Liver (tissue), 9 donors: ENCODE results near the gene HEXIM1. TPM values are rescaled to one million over a fixed set of nuclear protein-coding genes. Genes with fewer than 3 reads are reported as not detected.

Experiments used
- DNase-seq: peaks from one replicate; pipeline ENCODE4 v3.0.0-alpha.2; 2017; ENCODE audit warnings: low spot score
- H3K27ac ChIP-seq, 2 donors: one replicate each; pipeline ENCODE4 v1.7.0; 2013; ENCODE audit warnings: inconsistent platforms in 2 of 2, low read length in 2 of 2, control low read depth in 1 of 2, low read depth in 1 of 2, mild to moderate bottlenecking in 1 of 2
- H3K27me3 ChIP-seq, 4 donors: one replicate each; pipeline versions ENCODE4 v1.6.1 to v1.7.0; 2013; ENCODE audit warnings: low read length in 3 of 4, inconsistent platforms in 1 of 4, mild to moderate bottlenecking in 1 of 4, moderate library complexity in 1 of 4; ENCODE audit not compliant: control insufficient read depth in 4 of 4, insufficient read depth in 4 of 4
- H3K36me3 ChIP-seq, 4 donors: one replicate each; pipeline versions ENCODE4 v1.6.1 to v1.7.0; 2013; ENCODE audit warnings: low read length in 3 of 4, mild to moderate bottlenecking in 3 of 4, low read depth in 1 of 4, moderate library complexity in 1 of 4; ENCODE audit not compliant: control insufficient read depth in 4 of 4, insufficient read depth in 3 of 4
- H3K4me1 ChIP-seq, 4 donors: one replicate each; pipeline versions ENCODE4 v1.6.1 to v1.7.0; 2013; ENCODE audit warnings: low read length in 3 of 4, mild to moderate bottlenecking in 3 of 4, moderate library complexity in 1 of 4; ENCODE audit not compliant: control insufficient read depth in 4 of 4, insufficient read depth in 4 of 4
- H3K4me3 ChIP-seq, 3 donors: one replicate each; pipeline versions ENCODE4 v1.6.1 to v1.7.0; 2013; ENCODE audit warnings: low read length in 3 of 3, control low read depth in 1 of 3, low read depth in 1 of 3, mild to moderate bottlenecking in 1 of 3
- H3K9ac ChIP-seq, 2 donors: one replicate each; pipeline ENCODE4 v1.7.0; 2013; ENCODE audit warnings: low read length in 2 of 2, mild to moderate bottlenecking in 2 of 2, moderate library complexity in 2 of 2, control low read depth in 1 of 2, low read depth in 1 of 2
- H3K9me3 ChIP-seq, 4 donors: one replicate each; pipeline versions ENCODE4 v1.6.1 to v1.7.0; 2013; ENCODE audit warnings: low read length in 3 of 4; ENCODE audit not compliant: control insufficient read depth in 4 of 4
- ATF3 ChIP-seq: IDR thresholded peaks from 2 replicates; pipeline ENCODE4 v1.6.1; 2016; ENCODE audit warnings: antibody characterized with exemption
- CTCF ChIP-seq: fragments of 150-350 bp; IDR thresholded peaks from 2 replicates; pipeline ENCODE4 v1.5.1; 2017; ENCODE audit warnings: improper control_type of control experiment, low read depth, low read length; ENCODE audit not compliant: missing input control
- EGR1 ChIP-seq, 2 donors: IDR thresholded peaks; 2 replicates each; pipeline ENCODE4 v1.6.1; 2016 to 2018; ENCODE audit warnings: antibody characterized with exemption in 2 of 2, low read depth in 2 of 2
- FOXA1 ChIP-seq: IDR thresholded peaks from 2 replicates; pipeline ENCODE4 v1.6.1; 2016; ENCODE audit warnings: antibody characterized with exemption
- FOXA2 ChIP-seq: IDR thresholded peaks from 2 replicates; pipeline ENCODE4 v1.6.1; 2016; ENCODE audit warnings: antibody characterized with exemption
- GABPA ChIP-seq, 2 donors: IDR thresholded peaks in 1 of 2; conservative IDR thresholded peaks in 1 of 2; 2 replicates each; pipeline ENCODE4 v1.6.1; 2016; ENCODE audit warnings: antibody characterized with exemption in 2 of 2, mild to moderate bottlenecking in 1 of 2, moderate library complexity in 1 of 2
- HNF4A ChIP-seq, 2 donors: conservative IDR thresholded peaks; 2 replicates each; pipeline ENCODE4 v1.6.1; 2016; ENCODE audit warnings: antibody characterized with exemption in 2 of 2, mild to moderate bottlenecking in 2 of 2
- HNF4G ChIP-seq: IDR thresholded peaks from 2 replicates; pipeline ENCODE4 v1.6.1; 2016; ENCODE audit warnings: antibody characterized with exemption
- JUND ChIP-seq, 2 donors: IDR thresholded peaks; 2 replicates each; pipeline ENCODE4 v1.6.1; 2016; ENCODE audit warnings: antibody characterized with exemption in 2 of 2
- MAX ChIP-seq: IDR thresholded peaks from 2 replicates; pipeline ENCODE4 v1.6.1; 2016; ENCODE audit warnings: antibody characterized with exemption
- NR2F2 ChIP-seq: IDR thresholded peaks from 2 replicates; pipeline ENCODE4 v1.6.1; 2016; ENCODE audit warnings: antibody characterized with exemption
- RAD21 ChIP-seq, 2 donors: IDR thresholded peaks; 2 replicates each; pipeline ENCODE4 v1.6.1; 2016; ENCODE audit warnings: antibody characterized with exemption in 2 of 2, mild to moderate bottlenecking in 2 of 2
- REST ChIP-seq: IDR thresholded peaks from 2 replicates; pipeline ENCODE4 v1.6.1; 2016; ENCODE audit warnings: antibody characterized with exemption, mild to moderate bottlenecking
- RXRA ChIP-seq, 2 donors: IDR thresholded peaks; 2 replicates each; pipeline ENCODE4 v1.6.1; 2017 to 2018; ENCODE audit warnings: antibody characterized with exemption in 2 of 2, mild to moderate bottlenecking in 1 of 2
- SP1 ChIP-seq: IDR thresholded peaks from 2 replicates; pipeline ENCODE4 v1.6.1; 2018; ENCODE audit warnings: antibody characterized with exemption, mild to moderate bottlenecking
- TAF1 ChIP-seq: conservative IDR thresholded peaks from 2 replicates; pipeline ENCODE4 v1.6.1; 2016; ENCODE audit warnings: antibody characterized with exemption, mild to moderate bottlenecking
- YY1 ChIP-seq: IDR thresholded peaks from 2 replicates; pipeline ENCODE4 v1.6.1; 2016; ENCODE audit warnings: antibody characterized with exemption, mild to moderate bottlenecking
- ZBTB33 ChIP-seq: IDR thresholded peaks from 2 replicates; pipeline ENCODE4 v1.6.1; 2016; ENCODE audit warnings: antibody characterized with exemption
- WGBS: extraction: QIAGEN DNeasy Blood & Tissue Kit; methylation state at CpG from one replicate; pipeline ENCODE4 v1.1.7; 2013; 5-methylcytosine and 5-hydroxymethylcytosine counted together
- polyA plus RNA-seq, 2 donors: library from polyadenylated mRNA; stranded (reverse) in 1 of 2; unstranded in 1 of 2; fragments of 200-250 nt in 1 of 2; fragments of >200 nt in 1 of 2; fragmentation: Nextera tagmentation in 1 of 2; extraction: Ambion mirVana in 1 of 2; gene quantifications; one replicate each; pipeline versions ENCODE4 v1.2.1 to v1.2.3, GENCODE V29; 2013 to 2015
- total RNA-seq, 2 donors: library from RNA; depleted of rRNA; stranded (reverse); fragments of >200 nt; gene quantifications; one replicate each; pipeline ENCODE4 v1.2.3, GENCODE V29; 2014
- donor health status: healthy.
- donor health status: healthy.
- donor health status: healthy.
- donor health status: healthy.
- donor health status: healthy.

The HEXIM1 gene
- total and polyA plus RNA-seq, 4 donors = 7.4 to 14.3 (median 12.3) TPM

GRCh38 chr17:45161288-45162024 is 13.2 kb downstream of the HEXIM1 start, which contains the start of gene HEXIM2:
HEXIM2 (plus strand) TSS chr17:45161875; CDS start chr17:45162794, 919 bp downstream.
- Histone ChIP-seq H3K36me3 (peaks cover 0 to 3% (median 0%) of the 10 kb centered on the region in 4 donors), H3K9ac (peak within 1 kb of the TSS; percentile 96 to 97), H3K27ac (peak within 1 kb of the TSS; percentile 99 to 100), H3K4me1 (peaks cover 11 to 52% (median 40%) of the 10 kb centered on the region in 4 donors), H3K9me3 (no peaks in the 10 kb centered on the region), H3K4me3 (peak within 1 kb of the TSS; percentile 72 to 81 (median 75)), H3K27me3 (no peaks in the 10 kb centered on the region)
- TF ChIP-seq YY1 = peak; percentile 100
- TF ChIP-seq ATF3 = peak; percentile 32
- no peak for TF ChIP-seq CTCF
- TF ChIP-seq RXRA (IDR thresholded peaks at IDR 0.05) = peak; percentile 85 to 90
- peak in 1 of 2 donors; percentile 71 for TF ChIP-seq EGR1 (IDR thresholded peaks at IDR 0.05; ENCODE audit: low read depth in 2 of 2)
- TF ChIP-seq NR2F2 = peak; percentile 89
- peak; percentile 86 for TF ChIP-seq REST
- TF ChIP-seq HNF4G = no peak
- peak; percentile 75 for TF ChIP-seq TAF1
- peak; percentile 86 for TF ChIP-seq ZBTB33
- no peak for TF ChIP-seq FOXA1
- peak; percentile 42 to 67 for TF ChIP-seq JUND (IDR thresholded peaks at IDR 0.05)
- TF ChIP-seq SP1 = peak; percentile 94
- peak; percentile 62 for TF ChIP-seq FOXA2
- TF ChIP-seq MAX = peak; percentile 64
- peak; percentile 10 to 30 for TF ChIP-seq RAD21 (IDR thresholded peaks at IDR 0.05)
- peak in 1 of 2 donors; percentile 66 for TF ChIP-seq GABPA (IDR thresholded peaks at IDR 0.05 in 1 of 2, conservative IDR thresholded peaks at IDR 0.05 in 1 of 2)
- TF ChIP-seq HNF4A (conservative IDR thresholded peaks at IDR 0.05) = peak; percentile 47 to 70
- whole genome bisulfite sequencing = under 1% methylated on average over 53 of the region's 53 CpGs
- peak; percentile 99 for DNase-seq
